ENCODE data around the gene DUS4L. TPM values are rescaled to one million over a fixed set of nuclear protein-coding genes. Genes with fewer than 3 reads are reported as not detected.

The DUS4L gene
- total RNA-seq, 2 experiments from 2014 or later = 14.9 to 23.0 TPM

DNA sequence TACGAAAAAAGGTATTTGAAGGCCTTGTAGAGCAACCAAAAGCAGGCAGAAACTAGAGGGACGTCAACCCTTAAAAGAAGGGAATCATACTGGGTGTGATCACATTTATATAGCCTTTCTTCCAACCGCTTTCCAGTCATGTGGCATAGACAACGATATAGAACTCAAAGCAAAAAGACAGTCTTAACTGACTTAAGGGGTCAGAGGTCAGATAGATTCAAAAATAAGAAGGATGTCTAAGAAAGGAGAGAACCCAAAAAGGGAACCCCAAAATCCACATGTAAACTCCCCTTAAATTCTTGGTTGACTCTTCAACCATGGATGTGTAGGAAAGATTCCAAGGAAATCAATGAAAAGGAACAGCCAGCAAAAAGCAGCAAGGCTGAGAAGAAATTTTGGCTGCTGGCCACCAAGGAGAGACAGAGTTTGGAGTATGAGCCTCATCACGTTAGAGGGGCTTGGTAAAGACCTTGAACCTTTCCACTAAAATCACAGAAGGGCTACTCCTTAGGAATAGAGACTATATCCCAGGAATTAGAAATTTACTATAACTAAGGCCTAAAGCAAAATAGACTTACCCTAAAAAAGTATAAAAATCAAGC, 24.9 kb downstream of the DUS4L start:
- Histone ChIP-seq H3K9me3 (ENCODE audit: low read length) (no peaks in the 10 kb centered on the region), H3K9me2 (ENCODE audit: insufficient read depth, low read length) (no peaks in the 10 kb centered on the region), H3K36me3 (ENCODE audit: insufficient read depth, low read length) (peaks cover 27% of the 10 kb centered on the region), H3K79me2 (ENCODE audit: insufficient read depth, low read depth, low read length) (no peaks in the 10 kb centered on the region), H3K27ac (ENCODE audit: low read depth, low read length, poor library complexity, severe bottlenecking) (no peak overlapping the region), H3K4me2 (ENCODE audit: low read length) (no peak overlapping the region), H2AFZ (ENCODE audit: low read length) (no peak overlapping the region), H3K4me1 (ENCODE audit: insufficient read depth, low read length, poor library complexity, severe bottlenecking) (no peaks in the 10 kb centered on the region), H3K4me3 (ENCODE audit: low read depth, low read length, poor library complexity, severe bottlenecking) (no peak overlapping the region), H4K20me1 (ENCODE audit: insufficient read depth, low read length) (no peaks in the 10 kb centered on the region)
- BruUV-seq (replicated peaks) = no TSS peak
- ChIA-PET CTCF (ENCODE audit: unreplicated experiment) (no interaction called here), POLR2A (interaction anchor here (0.6 kb wide), 1 partner anchor 606 kb away, joined by 3 read pairs; no protein-coding TSS in a partner anchor)
- DNase-seq (ENCODE audit: low spot score) = no peak
- TF ChIP-seq CTCF (conservative IDR thresholded peaks at IDR 0.05; ENCODE audit: low read length) (no peak), EZH2phosphoT487 (IDR thresholded peaks at IDR 0.05; ENCODE audit: borderline replicate concordance, low read depth, low read length) (no peak)
- intact Hi-C loops (cut with micrococcal nuclease; ENCODE audit: unreplicated experiment) = loop anchor here (10.0 kb wide), 1 partner anchor 286 kb away; no protein-coding TSS in a partner anchor

DNA sequence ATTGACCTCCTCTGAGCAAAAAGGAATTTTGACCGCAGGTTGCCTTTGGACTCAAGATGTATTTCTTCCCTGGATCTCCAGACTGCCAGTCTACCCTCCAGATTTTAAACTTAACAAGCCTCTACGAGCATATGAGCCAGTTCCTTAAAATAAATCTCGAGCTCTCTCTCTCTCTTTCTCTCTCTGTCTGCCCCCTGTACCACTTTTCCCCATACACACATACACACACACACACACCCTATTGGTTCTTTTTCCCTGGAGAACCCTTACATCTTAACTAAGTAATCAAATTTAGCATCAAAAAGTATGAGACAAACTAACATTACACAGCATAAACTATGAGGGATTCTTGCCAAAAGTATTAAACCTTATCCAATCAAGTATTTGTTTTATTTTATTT, 27.6 kb downstream of the DUS4L start:
- H3K4me3 ChIP-seq (ENCODE audit: low read depth, low read length, poor library complexity, severe bottlenecking) = no peak overlapping the region
- H3K27ac ChIP-seq (ENCODE audit: low read depth, low read length, poor library complexity, severe bottlenecking) = no peak overlapping the region
- no peaks in the 10 kb centered on the region for H3K79me2 ChIP-seq (ENCODE audit: insufficient read depth, low read depth, low read length)
- H3K4me2 ChIP-seq (ENCODE audit: low read length) = no peak overlapping the region
- no peaks in the 10 kb centered on the region for H4K20me1 ChIP-seq (ENCODE audit: insufficient read depth, low read length)
- no peak for TF ChIP-seq CTCF (conservative IDR thresholded peaks at IDR 0.05; ENCODE audit: low read length)
- TF ChIP-seq EZH2phosphoT487 (IDR thresholded peaks at IDR 0.05; ENCODE audit: borderline replicate concordance, low read depth, low read length) = no peak
- H3K9me2 ChIP-seq (ENCODE audit: insufficient read depth, low read length) = no peaks in the 10 kb centered on the region
- peaks cover 16% of the 10 kb centered on the region for H3K36me3 ChIP-seq (ENCODE audit: insufficient read depth, low read length)
- ChIA-PET CTCF (ENCODE audit: unreplicated experiment) (no interaction called here), POLR2A (no interaction called here)
- no peak for DNase-seq (ENCODE audit: low spot score)
- H2AFZ ChIP-seq (ENCODE audit: low read length) = no peak overlapping the region
- intact Hi-C loops (cut with micrococcal nuclease; ENCODE audit: unreplicated experiment) = no loop called here
- H3K9me3 ChIP-seq (ENCODE audit: low read length) = no peaks in the 10 kb centered on the region
- no peaks in the 10 kb centered on the region for H3K4me1 ChIP-seq (ENCODE audit: insufficient read depth, low read length, poor library complexity, severe bottlenecking)
- BruUV-seq (replicated peaks) = no TSS peak

GRCh38 chr7:107592361-107593024, 28.7 kb downstream of the DUS4L start:
- intact Hi-C loops (cut with micrococcal nuclease; ENCODE audit: unreplicated experiment) = no loop called here
- Histone ChIP-seq H4K20me1 (ENCODE audit: insufficient read depth, low read length) (no peaks in the 10 kb centered on the region), H3K36me3 (ENCODE audit: insufficient read depth, low read length) (0 out of 2 replicates have a peak, but pooled peaks cover 10% of the 10 kb centered on the region), H3K79me2 (ENCODE audit: insufficient read depth, low read depth, low read length) (no peaks in the 10 kb centered on the region), H3K27ac (ENCODE audit: low read depth, low read length, poor library complexity, severe bottlenecking) (no peak overlapping the region), H3K9me3 (ENCODE audit: low read length) (no peaks in the 10 kb centered on the region), H3K9me2 (ENCODE audit: insufficient read depth, low read length) (no peaks in the 10 kb centered on the region), H3K4me2 (ENCODE audit: low read length) (no peak overlapping the region), H3K4me3 (ENCODE audit: low read depth, low read length, poor library complexity, severe bottlenecking) (no peak overlapping the region), H2AFZ (ENCODE audit: low read length) (no peak overlapping the region), H3K4me1 (ENCODE audit: insufficient read depth, low read length, poor library complexity, severe bottlenecking) (no peaks in the 10 kb centered on the region)
- ChIA-PET CTCF (ENCODE audit: unreplicated experiment) (no interaction called here), POLR2A (interaction anchor here (0.9 kb wide), 2 partner anchors 9 to 19 kb away, joined by 3 read pairs; no protein-coding TSS in a partner anchor)
- no peak for DNase-seq (ENCODE audit: low spot score)
- no peak for TF ChIP-seq EZH2phosphoT487 (IDR thresholded peaks at IDR 0.05; ENCODE audit: borderline replicate concordance, low read depth, low read length)
- TF ChIP-seq CTCF (conservative IDR thresholded peaks at IDR 0.05; ENCODE audit: low read length) = no peak
- no TSS peak for BruUV-seq (replicated peaks)
